Gastroesophageal sphincter (tissue), 4 donors: ENCODE measurements around the gene PCCB. TPM values are rescaled to one million over a fixed set of nuclear protein-coding genes. Genes with fewer than 3 reads are reported as not detected.

Source experiments
- ATAC-seq: fragments of 150-250 bp; one replicate; pipeline ENCODE4 v1.9.1; 2016; ENCODE audit warnings: mild to moderate bottlenecking, moderate library complexity
- H3K27ac ChIP-seq, 4 donors: fragments of 200-600 bp; sonication (generic) in 3 of 4; 1 replicate in 3 of 4; 2 replicates in 1 of 4; pipeline ENCODE4 v1.5.1; 2016 to 2019
- H3K27me3 ChIP-seq: fragments of 200-600 bp; sonication (generic); one replicate; pipeline ENCODE4 v1.5.1; 2019
- H3K36me3 ChIP-seq, 2 donors: fragments of 200-600 bp; sonication (generic); one replicate each; pipeline ENCODE4 v1.5.1; 2019; ENCODE audit warnings: control low read depth in 1 of 2
- H3K4me1 ChIP-seq, 3 donors: fragments of 200-600 bp; sonication (generic); 1 replicate in 2 of 3; 2 replicates in 1 of 3; pipeline ENCODE4 v1.5.1; 2016 to 2019; ENCODE audit warnings: control low read depth in 2 of 3
- H3K4me3 ChIP-seq, 2 donors: fragments of 200-600 bp; sonication (generic); one replicate each; pipeline ENCODE4 v1.5.1; 2019; ENCODE audit warnings: mild to moderate bottlenecking in 1 of 2, moderate library complexity in 1 of 2
- H3K9me3 ChIP-seq, 3 donors: fragments of 200-600 bp; sonication (generic); one replicate each; pipeline ENCODE4 v1.5.1; 2017 to 2019; ENCODE audit warnings: control low read depth in 2 of 3
- CTCF ChIP-seq, 4 experiments: fragments of 200-600 bp in 2 of 4; fragments of 450-650 bp in 2 of 4; sonication (generic) in 1 of 4; IDR thresholded peaks; one replicate each; pipeline ENCODE4 v1.5.1; 2017 to 2019; ENCODE audit warnings: antibody characterized with exemption in 4 of 4, mild to moderate bottlenecking in 2 of 4, moderate library complexity in 2 of 4
- EP300 ChIP-seq: sonication (generic); formaldehyde crosslinking; IDR thresholded peaks from one replicate; pipeline ENCODE4 v1.6.1; 2017; ENCODE audit warnings: antibody characterized with exemption, mild to moderate bottlenecking
- POLR2A ChIP-seq, 2 donors: fragments of 450-650 bp; IDR thresholded peaks; one replicate each; pipeline ENCODE4 v1.6.1; 2017; ENCODE audit warnings: antibody characterized with exemption in 2 of 2, mild to moderate bottlenecking in 2 of 2, moderate library complexity in 1 of 2
- POLR2AphosphoS5 ChIP-seq: sonication (generic); formaldehyde crosslinking; IDR thresholded peaks from one replicate; pipeline ENCODE4 v1.6.1; 2017; ENCODE audit warnings: antibody characterized with exemption
- WGBS, 2 donors: methylation state at CpG; one replicate each; pipeline ENCODE4 v1.1.5; 2018; ENCODE audit warnings: low coverage in 1 of 2; 5-methylcytosine and 5-hydroxymethylcytosine counted together
- total RNA-seq, 4 donors: library from RNA; depleted of rRNA; stranded (reverse); fragments of >200 nt; gene quantifications; one replicate each; pipeline ENCODE4 v1.1.0, GENCODE V29; 2016

Gene PCCB
- total RNA-seq, 4 donors from 2014 or later = 23.7 to 42.8 (median 31.3) TPM

GRCh38 chr3:136292500-136292899 is 42.4 kb downstream of the PCCB start:
- H3K27ac ChIP-seq = no peak overlapping the region
- H3K36me3 ChIP-seq = peaks cover 0 to 61% of the 10 kb centered on the region in 2 donors

GRCh38 chr3:136293279-136293678 is 43.1 kb downstream of the PCCB start:
- no peak for ATAC-seq
- Histone ChIP-seq H3K9me3 (no peaks in the 10 kb centered on the region), H3K4me3 (no peak overlapping the region), H3K27me3 (no peaks in the 10 kb centered on the region), H3K27ac (no peak overlapping the region), H3K4me1 (no peaks in the 10 kb centered on the region), H3K36me3 (peaks cover 0 to 64% of the 10 kb centered on the region in 2 donors)
- WGBS, 2 donors = 78 to 91% methylated on average over 2 of the region's 2 CpGs
- TF ChIP-seq POLR2A (IDR thresholded peaks at IDR 0.05) (no peak), POLR2AphosphoS5 (no peak)

More at GRCh38 chr3:136292500-136292899, 42.4 kb downstream of the PCCB start:
- TF ChIP-seq POLR2A (IDR thresholded peaks at IDR 0.05) (no peak), CTCF (IDR thresholded peaks at IDR 0.05) (no peak), POLR2AphosphoS5 (no peak), EP300 (no peak)
- no peak overlapping the region for H3K4me3 ChIP-seq
- no peaks in the 10 kb centered on the region for H3K4me1 ChIP-seq
- no peak for ATAC-seq
- H3K27me3 ChIP-seq = no peaks in the 10 kb centered on the region
- H3K9me3 ChIP-seq = no peaks in the 10 kb centered on the region
- 94 to 100% methylated on average over 1 of the region's 1 CpG for WGBS, 2 donors

- Histone ChIP-seq H3K27ac (no peak overlapping the region), H3K36me3 (peaks cover 0 to 70% of the 10 kb centered on the region in 2 donors), H3K9me3 (no peaks in the 10 kb centered on the region), H3K27me3 (no peaks in the 10 kb centered on the region), H3K4me1 (no peaks in the 10 kb centered on the region), H3K4me3 (no peak overlapping the region)
- TF ChIP-seq POLR2AphosphoS5 (no peak), EP300 (no peak), POLR2A (IDR thresholded peaks at IDR 0.05) (no peak), CTCF (IDR thresholded peaks at IDR 0.05) (no peak)
- no peak for ATAC-seq
- 92 to 100% methylated on average over 1 of the region's 1 CpG for WGBS, 2 donors
Measured at GRCh38 chr3:136294176-136294575, 44.0 kb downstream of the PCCB start.

GRCh38 chr3:136296960-136297359 is 46.8 kb downstream of the PCCB start:
- TF ChIP-seq POLR2AphosphoS5 (no peak), CTCF (IDR thresholded peaks at IDR 0.05) (no peak), EP300 (no peak), POLR2A (IDR thresholded peaks at IDR 0.05) (no peak)
- Histone ChIP-seq H3K36me3 (peaks cover 0 to 84% of the 10 kb centered on the region in 2 donors), H3K27me3 (no peaks in the 10 kb centered on the region), H3K27ac (no peak overlapping the region), H3K9me3 (no peaks in the 10 kb centered on the region), H3K4me3 (no peak overlapping the region), H3K4me1 (no peaks in the 10 kb centered on the region)
- ATAC-seq = no peak
- WGBS, 2 donors = 73 to 78% methylated on average over 5 of the region's 5 CpGs

DNA sequence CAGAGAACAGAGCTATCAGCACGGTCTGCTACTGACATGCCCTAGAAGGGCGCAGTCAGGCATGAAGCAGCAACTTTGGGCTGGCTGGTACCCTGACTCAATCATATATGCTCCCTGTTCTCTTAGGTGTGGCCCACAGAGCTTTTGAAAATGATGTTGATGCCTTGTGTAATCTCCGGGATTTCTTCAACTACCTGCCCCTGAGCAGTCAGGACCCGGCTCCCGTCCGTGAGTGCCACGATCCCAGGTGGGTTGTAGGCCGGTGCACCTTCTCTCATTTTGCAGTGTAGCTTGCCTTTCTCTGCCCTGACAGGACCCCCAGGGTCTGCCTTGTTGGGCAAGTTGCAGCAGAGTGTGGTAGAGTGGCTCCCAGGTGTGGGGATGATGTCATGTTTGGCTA is 47.7 kb downstream of the PCCB start:
- Histone ChIP-seq H3K4me1 (no peaks in the 10 kb centered on the region), H3K36me3 (peaks cover 0 to 82% of the 10 kb centered on the region in 2 donors), H3K9me3 (no peaks in the 10 kb centered on the region), H3K27ac (no peak overlapping the region), H3K27me3 (no peaks in the 10 kb centered on the region), H3K4me3 (no peak overlapping the region)
- no peak for TF ChIP-seq CTCF (IDR thresholded peaks at IDR 0.05)
- TF ChIP-seq EP300 = no peak
- TF ChIP-seq POLR2A (IDR thresholded peaks at IDR 0.05) = no peak
- WGBS, 2 donors = 100% methylated on average over 1 to 6 of the region's 8 CpGs
- ATAC-seq = no peak
